HTERT RPE-1 (cell line): ENCODE data around the gene ANKRD42.
"Not testable (repeated sequence)": the region's sequence is repeated elsewhere in the genome, so short reads cannot be mapped to it uniquely, and the experiment has no call there.

ENCODE experiments used
- in situ Hi-C: fragments of 300-500 bp; cut with MboI; formaldehyde crosslinking; loops from 4 replicates; pipeline ENCODE4 v1.14.3; 2020; ENCODE audit warnings: low sequenced_read_pairs

ANKRD42 gene

DNA sequence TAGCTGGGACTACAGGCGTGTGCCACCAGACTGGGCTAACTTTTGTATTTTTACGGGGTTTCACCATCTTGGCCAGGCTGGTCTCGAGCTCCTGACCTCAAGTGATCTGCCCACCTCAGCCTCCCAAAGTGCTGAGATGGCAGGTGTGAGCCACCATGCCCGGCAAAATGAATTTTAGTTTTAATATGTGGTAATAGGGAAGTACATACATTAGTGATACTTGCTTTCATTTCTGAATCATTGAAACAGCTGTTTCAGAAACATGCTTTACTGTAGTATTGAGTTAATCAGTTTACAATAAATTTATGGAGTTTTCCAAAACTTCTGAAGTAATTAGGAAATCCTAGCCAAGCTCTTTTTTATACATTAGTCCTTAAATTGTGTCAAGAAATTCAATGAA is 21.0 kb upstream of the ANKRD42 start:
- in situ Hi-C loops: no loop called here

DNA sequence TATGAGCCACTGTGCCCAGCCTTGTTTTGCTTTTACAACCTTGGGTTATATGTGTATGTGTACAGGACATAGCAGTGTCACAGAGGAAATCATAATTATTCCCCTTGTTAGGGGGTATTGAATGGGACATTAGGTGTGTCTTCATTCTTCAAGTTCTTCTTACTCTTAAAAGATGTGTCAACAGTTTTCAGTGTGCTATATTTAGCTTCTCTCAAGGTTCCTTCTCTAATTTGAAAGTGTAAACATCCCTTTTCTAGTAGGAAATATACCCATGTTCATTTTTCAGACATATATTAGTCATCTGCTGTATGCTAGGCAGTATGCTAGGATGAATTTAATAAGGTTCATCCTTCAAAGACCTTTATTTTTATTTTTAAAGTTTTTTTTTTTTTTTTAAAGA is 19.5 kb upstream of the ANKRD42 start:
- in situ Hi-C loops: no loop called here

DNA sequence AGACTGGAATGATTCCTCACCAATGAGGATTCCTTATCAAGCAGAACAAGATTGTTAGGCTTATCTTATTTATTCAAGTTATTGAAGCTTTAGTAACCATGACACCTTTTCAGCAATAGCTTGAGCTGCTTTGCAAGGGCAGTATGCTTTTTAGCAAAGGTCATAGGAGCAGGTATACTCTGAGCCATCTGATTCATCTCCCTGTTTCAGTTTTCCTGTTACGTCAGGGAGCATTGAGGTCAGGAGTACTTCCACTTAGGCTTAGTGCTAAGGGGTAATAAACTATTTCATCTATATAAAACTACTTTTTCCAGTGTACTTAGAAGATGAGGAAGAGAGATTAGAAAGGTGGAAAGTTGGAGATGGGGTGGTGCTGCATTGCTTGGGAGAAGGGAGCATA is 17.7 kb upstream of the ANKRD42 start:
- in situ Hi-C loops: no loop called here

DNA sequence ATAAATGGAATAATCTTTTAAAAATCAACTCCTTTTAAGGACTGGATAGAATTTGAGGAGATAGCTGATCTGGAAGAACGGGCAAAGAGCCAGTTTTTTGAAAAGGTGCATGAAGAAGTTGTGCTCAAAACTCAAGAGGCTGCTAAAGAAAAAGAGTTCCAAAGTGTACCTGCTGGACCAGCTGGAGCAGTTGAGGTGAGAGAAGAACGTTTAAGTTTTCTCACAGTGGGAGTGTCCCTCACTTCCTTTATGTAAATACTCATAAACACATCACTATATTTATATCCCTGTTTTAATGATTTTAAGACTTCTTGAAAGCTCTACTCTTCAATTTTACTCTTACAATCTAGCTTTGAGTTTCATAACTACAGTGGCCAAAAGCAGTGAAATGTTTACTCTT is 11.7 kb upstream of the ANKRD42 start:
- in situ Hi-C loops: no loop called here

DNA sequence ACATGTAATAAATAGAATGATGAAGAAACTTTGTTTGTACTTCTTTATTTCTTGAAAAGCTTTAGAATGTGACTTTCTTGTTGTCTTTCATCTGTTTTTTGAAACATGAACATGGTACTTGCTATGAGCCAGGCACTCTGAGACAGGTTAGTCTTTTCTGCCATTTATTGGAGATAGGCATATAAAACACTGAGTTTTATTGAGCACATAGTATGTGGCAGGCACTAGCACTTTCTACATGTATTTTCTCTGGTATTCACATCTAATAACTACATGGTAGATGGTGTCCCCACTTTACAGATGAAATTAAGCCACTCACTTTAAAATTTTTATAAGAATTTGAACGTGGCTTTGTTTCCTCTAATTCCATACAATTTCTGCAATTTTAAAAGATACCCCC is 7.7 kb upstream of the ANKRD42 start:
- in situ Hi-C loops: no loop called here

DNA sequence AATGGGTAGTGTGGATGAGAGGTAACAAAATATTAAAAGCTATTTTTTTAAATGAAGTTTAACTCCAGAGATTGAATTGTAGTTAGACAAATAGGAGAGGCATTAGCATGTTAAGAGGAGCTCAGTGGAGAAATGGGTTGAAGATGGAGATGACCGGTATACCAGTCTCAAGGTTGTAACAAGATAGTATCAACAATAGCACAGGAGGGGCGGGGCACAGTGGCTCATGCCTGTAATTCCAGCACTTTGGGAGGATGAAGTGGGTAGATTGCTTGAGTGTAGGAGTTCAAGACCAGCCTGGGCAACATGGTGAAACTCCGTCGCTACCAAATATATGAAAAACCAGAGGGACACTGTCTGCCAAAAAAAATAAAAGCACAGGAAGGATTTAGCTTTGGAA is 6.0 kb upstream of the ANKRD42 start:
- in situ Hi-C loops: no loop called here

DNA sequence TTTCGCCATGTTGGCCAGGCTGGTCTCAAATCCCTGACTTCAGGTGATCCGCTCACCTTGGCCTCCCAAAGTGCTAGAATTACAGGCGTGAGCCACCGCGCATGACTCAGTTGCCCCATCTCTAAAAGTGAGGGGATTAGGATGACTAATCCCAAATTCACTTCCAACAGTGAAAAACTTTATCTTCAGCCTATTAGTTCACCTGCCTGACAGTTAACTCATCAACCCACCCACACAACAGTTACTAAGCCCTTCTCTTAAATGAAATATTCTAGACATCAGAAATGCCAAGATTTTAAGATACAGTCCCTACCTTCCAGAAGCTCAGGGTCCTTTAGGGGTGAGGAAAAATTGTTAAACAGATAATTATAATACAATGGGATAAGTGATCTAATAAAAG is 2.0 kb upstream of the ANKRD42 start:
- in situ Hi-C loops: no loop called here

DNA sequence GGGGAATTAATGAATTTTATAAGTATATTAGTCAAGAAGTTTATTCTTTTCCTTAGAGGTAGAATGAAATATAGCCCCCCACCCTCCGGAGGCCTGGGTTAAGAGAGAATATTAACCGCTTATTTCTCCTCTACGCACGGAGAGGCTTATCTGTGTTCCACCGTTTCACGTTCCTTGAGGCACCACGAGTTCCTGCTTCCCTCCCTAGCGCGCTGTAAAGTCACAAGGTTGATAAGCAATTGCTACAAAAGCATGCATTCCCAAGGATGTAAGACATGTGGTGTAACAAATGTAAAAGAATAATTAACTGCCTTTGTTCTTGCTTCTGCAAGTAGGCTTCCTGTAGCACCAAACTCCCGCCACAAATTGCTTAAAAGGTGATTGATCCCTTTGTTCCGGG is 1.5 kb upstream of the ANKRD42 start:
- in situ Hi-C loops: no loop called here

DNA sequence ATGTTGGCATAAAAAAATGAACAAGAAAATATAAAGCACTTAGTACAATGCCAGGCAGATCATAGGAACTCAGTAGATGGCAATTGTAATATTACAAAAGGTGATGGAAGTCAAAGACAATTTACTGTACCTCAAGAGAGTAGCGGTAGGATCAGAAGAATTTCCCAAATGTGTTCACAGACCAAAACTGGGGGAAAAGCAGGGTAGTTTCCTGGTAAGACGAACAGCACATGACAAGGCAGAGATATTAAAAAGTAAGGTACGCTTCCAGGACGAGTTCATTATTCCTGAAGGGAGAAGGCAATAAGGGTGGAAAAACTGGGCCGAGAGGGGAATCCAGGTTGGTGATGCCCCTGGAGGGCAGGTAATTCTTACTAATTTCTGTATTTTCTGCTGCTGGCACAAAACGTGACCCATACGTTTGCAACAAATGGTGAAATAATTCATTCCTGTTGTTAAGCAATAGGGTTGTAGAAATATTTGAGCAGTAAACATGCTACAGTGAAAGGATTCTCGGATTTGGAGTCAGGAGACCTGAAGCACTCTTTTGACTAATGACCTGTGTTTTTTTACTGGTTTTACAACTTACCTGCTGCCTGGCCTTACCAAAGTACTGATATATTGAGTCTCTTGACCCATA is 786 bp upstream of the ANKRD42 start:
- in situ Hi-C loops: no loop called here

DNA sequence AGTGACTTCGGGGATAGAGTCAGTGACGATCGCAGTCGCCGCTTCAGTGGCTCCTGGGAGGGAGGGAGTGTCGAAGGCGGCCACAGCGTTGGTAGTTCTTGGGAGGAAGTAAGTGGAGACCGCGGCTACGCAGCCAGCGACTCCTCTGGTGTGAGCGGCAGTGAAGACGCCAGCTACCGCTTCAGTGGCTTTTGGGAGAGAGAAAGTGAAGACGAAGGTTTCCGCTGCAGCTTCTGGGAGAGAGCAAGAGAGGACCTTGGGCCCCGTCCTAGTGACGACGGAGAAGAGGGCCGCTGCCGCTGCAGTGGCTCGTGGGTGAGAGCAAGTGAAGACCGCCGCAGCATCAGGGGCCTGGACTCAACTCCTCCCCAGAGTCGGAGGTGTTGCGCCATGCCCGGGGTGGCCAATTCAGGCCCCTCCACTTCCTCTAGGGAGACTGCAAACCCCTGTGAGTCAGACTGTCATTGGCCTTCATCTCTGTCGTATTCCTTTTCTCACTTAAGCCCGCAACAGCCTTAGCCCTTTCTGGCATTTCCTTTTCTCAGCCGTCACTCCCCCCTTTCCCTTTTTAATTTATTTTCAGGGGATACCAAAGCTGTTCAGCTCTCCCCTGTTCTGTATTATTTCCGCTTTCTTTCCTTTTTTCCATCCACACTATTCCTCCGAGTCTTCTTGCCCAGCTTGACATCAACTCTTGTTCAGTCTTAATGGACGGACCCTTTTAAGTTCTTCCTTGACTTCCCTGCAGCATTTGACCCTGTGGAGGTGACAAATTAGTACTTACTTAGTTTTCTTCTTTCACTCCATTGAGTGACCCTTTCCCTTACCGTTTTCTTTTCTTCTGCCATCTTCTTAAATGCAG is 1.0 kb downstream of the ANKRD42 start:
- in situ Hi-C loops: no loop called here

DNA sequence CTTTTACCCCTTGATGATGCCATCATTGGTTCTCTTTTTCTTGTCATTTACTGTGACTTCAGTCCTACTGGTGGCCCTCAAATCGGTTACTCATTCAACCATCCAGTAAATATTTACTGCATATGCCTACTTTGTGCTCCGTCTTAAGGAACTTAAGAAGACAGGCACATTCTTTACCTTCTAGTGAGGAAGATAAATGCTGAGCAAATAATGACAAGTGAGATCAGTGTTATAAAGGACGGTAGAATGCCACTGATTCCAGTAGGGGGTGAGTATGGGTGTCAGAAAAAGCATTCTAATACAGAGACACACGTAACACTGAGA is 1.6 kb downstream of the ANKRD42 start:
- in situ Hi-C loops: no loop called here

DNA sequence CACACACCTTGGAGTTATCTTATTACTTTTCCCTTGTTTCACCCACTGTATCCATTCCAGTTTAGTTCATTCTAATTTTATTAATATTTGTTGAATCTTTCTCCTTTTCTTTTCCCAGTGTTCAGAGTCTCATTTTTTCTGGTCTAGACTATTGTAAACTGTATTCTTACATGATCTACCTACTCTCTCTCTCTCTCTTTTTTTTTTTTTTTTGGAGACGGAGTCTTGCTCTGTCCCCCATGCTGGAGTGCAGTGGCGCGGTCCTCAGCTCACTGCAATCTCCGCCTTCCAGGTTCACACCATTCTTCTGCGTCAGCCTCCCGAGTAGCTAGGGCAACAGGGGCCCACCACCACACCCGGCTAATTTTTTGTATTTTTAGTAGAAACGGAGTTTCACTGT is 2.1 kb downstream of the ANKRD42 start:
- in situ Hi-C loops: no loop called here

DNA sequence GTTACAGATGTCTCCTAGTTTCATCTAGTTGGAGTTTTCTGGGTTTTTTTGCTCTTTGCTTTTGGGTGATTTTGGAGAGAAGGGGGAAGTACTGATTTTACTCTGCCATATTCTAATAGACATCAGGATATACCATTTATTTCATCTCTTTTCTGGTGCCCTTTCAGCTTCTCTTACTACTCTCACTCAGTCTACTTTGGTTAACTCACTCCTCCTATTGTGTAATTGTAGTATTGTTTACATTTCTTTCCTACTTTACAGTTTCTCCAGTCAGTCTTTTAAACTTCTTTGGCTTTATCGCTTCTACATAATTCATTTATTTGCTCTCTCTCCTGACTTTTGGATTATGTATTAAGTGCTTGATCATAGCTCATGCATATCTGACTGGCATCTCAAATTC is 6.5 kb downstream of the ANKRD42 start:
- in situ Hi-C loops: no loop called here

DNA sequence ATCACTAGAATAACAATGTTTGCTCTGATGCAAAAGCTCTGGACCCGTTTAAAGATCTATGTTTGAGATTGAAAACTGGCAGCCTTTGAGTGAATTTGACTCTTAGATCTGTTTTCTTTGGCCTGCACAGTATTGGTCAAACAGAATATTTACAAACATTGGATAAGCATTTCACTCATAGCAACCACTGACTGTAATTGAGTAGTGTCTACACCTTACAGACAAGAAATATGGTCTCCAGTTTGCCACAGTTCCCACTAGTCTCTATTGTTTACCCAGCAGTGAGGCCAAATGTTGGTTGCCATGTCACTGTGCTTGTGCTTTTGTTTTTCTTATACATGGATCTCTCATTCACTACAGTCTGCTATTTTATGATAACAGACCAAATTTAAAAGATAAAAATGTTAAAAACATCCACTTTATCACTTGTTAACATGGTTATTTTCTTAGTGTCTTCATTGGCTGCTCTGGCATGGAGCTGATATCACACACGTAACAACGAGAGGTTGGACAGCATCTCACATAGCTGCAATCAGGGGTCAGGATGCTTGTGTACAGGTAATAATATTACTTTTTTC is 12.2 kb downstream of the ANKRD42 start:
- in situ Hi-C loops: no loop called here

DNA sequence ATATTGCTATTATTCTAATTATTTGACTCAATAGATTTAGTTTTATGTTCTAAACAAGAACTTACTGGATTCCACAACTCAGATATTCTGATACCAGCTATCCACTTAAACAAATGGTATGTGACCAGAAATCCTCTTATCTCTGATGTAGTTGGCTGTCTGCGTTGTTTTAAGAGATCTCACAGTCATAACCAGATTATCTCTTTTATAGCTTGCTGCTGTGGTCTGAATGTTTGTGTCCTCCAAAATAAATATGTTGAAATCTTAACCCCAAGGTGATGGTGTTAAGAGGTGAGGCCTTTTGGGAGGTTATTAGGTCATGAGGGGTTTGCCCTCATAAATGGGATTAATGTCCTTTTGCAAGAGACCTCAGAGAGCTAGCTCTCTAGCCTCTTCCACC is 12.7 kb downstream of the ANKRD42 start:
- in situ Hi-C loops: no loop called here

DNA sequence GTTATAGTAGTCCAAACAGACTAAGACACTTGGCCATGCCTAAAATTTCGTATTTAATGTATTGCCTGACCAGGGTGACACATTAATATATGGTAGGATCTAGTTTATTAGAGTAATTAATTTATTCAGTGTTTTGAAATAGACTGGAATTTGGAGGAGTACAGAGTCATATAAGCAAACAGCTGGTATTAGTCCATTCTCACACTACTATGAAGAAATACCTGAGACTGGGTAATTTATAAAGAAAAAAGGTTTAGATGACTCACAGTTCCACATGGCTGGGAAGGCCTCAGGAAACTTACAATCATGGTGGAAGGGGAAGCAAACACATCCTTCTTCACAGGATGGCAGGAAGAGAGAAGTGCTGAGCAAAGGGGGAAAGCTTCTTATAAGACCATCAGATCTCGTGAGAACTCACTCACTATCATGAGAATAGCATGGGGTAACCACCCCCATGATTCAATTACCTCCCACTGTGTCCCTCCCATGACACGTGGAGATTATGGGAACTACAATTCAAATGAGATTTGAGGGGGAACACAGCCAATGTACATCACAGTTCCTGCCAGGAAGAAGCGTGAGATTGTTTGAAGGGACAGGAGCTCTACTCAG is 13.4 kb downstream of the ANKRD42 start:
- in situ Hi-C loops: not testable (repeated sequence)

DNA sequence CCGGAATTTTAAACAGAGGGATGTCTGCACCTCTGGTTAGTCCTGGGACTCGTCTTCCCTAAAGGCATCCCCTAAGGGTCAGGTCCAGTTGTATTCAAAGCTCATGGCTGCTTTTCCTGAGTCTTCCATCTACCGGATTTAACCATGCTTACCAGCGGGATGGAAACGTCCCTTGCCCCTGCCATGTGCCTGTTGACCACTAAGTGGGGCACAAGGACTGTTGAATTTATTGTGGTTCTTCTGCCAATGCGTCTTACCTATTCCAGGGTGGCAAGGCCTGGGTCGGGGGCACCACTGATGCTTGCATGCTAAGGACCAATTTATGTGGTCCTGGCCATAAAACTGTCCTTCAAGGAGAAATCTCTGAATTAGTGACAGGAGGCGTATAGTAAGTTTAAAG is 25.6 kb downstream of the ANKRD42 start:
- in situ Hi-C loops: no loop called here

DNA sequence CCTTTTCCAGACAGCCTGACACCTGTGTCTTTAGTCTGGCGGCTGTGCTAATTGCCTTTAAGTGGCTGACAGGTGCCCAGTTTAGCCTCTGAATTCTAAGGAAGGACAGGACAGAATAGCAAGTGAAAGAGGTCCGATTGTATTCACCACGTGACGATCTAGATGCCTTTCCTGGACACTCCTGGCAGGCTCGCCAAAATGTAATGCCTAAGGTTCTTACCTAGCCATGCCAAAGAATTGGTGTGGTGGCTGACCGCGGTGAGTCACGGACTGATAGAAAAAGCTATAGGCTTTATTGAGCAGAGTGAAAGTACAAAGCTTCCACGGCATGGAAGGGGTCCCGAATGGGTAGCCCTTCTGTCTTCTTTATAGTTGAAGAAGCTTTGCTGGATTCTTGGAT is 26.7 kb downstream of the ANKRD42 start:
- in situ Hi-C loops: no loop called here

DNA sequence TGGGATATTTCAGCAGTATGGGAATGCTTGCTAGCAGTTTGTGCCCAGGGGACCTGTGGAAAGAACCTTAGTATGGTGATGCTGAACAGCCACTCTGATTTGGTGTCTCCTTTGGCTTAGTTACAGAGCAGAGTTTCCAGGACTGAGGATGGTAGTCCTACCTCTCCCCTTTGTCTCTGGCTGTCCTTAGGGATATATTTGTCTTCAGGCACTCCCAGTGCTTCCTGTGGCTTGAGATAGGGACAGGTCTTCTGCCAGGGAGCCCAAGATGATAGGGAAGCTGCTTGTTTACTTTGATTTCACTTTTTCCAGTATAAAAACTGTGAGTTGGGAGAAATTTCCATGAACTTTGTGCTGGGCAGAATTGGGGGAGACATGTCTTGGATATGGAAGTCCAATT is 28.2 kb downstream of the ANKRD42 start:
- in situ Hi-C loops: no loop called here

DNA sequence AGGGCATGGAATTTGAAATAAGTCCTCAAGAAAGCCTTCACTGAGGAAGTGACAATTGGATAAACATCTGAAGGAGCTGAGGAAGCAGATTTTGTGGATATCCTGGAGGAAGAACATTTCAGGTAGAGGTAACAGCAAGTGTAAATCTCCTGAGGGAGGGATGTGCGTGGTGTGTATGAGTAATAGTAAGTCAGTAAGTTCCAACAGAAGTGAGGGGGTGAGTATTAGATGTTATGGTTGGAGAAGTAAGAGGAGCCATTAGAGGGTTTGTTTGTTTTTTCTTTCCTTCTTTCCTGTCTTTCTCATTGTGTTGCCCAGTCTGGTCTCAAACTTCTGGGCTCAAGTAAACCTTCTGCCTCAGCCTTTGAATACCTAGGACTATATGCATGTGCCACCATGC is 29.0 kb downstream of the ANKRD42 start:
- in situ Hi-C loops: no loop called here

DNA sequence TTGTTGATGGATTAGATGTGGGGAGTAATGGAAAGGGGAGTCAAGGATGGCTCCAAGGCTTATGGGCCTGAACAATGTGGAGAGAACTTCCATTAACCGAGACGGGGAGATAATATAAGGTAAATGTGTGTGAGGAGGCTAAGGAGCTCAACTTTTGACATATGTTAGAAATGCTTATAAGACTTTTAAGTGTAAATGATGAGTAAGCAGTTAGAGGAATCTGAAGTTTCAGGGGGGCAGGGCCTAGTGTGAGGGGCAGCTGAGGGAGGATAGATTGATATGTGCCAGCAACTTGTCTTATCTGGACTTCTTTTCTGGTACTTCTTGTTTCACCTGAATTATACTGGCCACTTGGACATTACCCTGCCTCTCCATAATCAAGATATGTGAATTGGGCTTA is 29.9 kb downstream of the ANKRD42 start:
- in situ Hi-C loops: no loop called here

DNA sequence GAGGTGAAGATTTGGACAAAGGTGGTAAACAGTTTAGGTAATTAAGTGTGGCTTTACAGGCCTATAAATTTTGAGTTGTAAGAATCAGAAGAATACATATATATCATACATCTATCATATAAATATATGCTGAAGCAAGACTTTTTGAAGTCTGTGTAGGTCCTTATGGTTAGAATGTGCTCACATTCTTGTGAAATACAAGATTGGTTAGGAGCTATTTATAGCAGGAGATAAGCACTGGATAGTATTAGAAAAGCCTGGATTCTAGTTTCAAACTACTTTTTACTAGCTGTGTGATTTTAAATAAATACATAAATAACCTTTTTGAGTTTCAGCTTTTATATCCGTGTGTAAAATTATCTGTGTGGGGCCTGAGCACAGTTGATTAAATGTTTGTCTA is 42.3 kb downstream of the ANKRD42 start:
- in situ Hi-C loops: no loop called here
